ENCODE data around the gene LRMDA.

DNA sequence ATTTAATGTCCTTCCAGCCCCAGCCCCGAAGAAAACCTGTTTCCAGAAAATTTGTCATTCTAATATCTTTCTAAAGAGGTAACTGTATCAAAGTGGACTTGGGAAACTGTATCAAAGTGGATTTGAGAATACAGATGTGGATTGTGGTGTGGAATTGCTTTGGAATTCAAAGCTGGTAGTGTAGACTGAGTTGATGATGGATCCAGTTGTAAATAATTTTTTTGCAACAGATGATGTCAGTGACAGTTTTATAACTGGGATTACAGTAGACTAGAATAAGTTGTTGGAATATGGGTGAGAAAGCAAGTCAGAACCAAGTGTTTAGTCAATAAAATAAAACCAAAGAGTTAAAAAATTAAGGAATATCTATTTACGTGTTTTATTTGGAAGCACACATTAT is 202.1 kb downstream of the LRMDA start:
- TF ChIP-seq, protein P1, sequence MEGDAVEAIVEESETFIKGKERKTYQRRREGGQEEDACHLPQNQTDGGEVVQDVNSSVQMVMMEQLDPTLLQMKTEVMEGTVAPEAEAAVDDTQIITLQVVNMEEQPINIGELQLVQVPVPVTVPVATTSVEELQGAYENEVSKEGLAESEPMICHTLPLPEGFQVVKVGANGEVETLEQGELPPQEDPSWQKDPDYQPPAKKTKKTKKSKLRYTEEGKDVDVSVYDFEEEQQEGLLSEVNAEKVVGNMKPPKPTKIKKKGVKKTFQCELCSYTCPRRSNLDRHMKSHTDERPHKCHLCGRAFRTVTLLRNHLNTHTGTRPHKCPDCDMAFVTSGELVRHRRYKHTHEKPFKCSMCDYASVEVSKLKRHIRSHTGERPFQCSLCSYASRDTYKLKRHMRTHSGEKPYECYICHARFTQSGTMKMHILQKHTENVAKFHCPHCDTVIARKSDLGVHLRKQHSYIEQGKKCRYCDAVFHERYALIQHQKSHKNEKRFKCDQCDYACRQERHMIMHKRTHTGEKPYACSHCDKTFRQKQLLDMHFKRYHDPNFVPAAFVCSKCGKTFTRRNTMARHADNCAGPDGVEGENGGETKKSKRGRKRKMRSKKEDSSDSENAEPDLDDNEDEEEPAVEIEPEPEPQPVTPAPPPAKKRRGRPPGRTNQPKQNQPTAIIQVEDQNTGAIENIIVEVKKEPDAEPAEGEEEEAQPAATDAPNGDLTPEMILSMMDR (conservative IDR thresholded peaks at IDR 0.05; ENCODE audit: low read length): no peak
- TF ChIP-seq EZH2phosphoT487 (IDR thresholded peaks at IDR 0.05; ENCODE audit: borderline replicate concordance, low read depth, low read length): no peak

Data from OCI-LY7 (cell line).